Smooth muscle cell (in vitro differentiated cells): ENCODE data around the gene LYRM7. TPM values are rescaled to one million over a fixed set of nuclear protein-coding genes. Genes with fewer than 3 reads are reported as not detected.

Source experiments
- DNase-seq: peaks from one replicate; lab custom pipeline; 2025; ENCODE audit not compliant: unreplicated experiment; lab: John Stamatoyannopoulos, UW
- H2AFZ ChIP-seq: fragments of 200-600 bp; sonication (generic); 2 replicates; pipeline ENCODE4 v1.6.0; 2016; ENCODE audit warnings: antibody characterized with exemption, low read depth, mild to moderate bottlenecking
- H3F3A ChIP-seq: fragments of 200-600 bp; sonication (generic); 2 replicates; pipeline ENCODE4 v1.6.0; 2017; ENCODE audit warnings: antibody characterized with exemption, low read depth
- H3K27ac ChIP-seq: fragments of 200-600 bp; sonication (generic); 2 replicates; pipeline ENCODE4 v1.5.1; 2016; ENCODE audit warnings: low read depth, mild to moderate bottlenecking
- H3K27me3 ChIP-seq: fragments of 200-600 bp; sonication (generic); 2 replicates; pipeline ENCODE4 v1.6.1; 2016; ENCODE audit warnings: low read depth, mild to moderate bottlenecking
- H3K36me3 ChIP-seq: fragments of 200-600 bp; sonication (generic); 2 replicates; pipeline ENCODE4 v1.5.1; 2016; ENCODE audit warnings: low read depth
- H3K4me1 ChIP-seq: fragments of 200-600 bp; sonication (generic); 2 replicates; pipeline ENCODE4 v1.5.1; 2016; ENCODE audit warnings: low read depth
- H3K4me2 ChIP-seq: fragments of 200-600 bp; sonication (generic); 2 replicates; pipeline ENCODE4 v1.6.0; 2016; ENCODE audit warnings: mild to moderate bottlenecking
- H3K4me3 ChIP-seq: fragments of 200-600 bp; sonication (generic); 2 replicates; pipeline ENCODE4 v1.5.1; 2016; ENCODE audit warnings: mild to moderate bottlenecking
- H3K79me2 ChIP-seq: fragments of 200-600 bp; sonication (generic); 2 replicates; pipeline ENCODE4 v1.6.0; 2016; ENCODE audit warnings: low read depth, mild to moderate bottlenecking
- H3K9ac ChIP-seq: fragments of 200-600 bp; sonication (generic); 2 replicates; pipeline ENCODE4 v1.6.0; 2016; ENCODE audit warnings: low read depth
- H3K9me3 ChIP-seq: fragments of 200-600 bp; sonication (generic); replicated peaks from 2 replicates; pipeline ENCODE4 v1.5.1; 2016; ENCODE audit warnings: low read depth
- H4K20me1 ChIP-seq: fragments of 200-600 bp; sonication (generic); 2 replicates; pipeline ENCODE4 v1.6.0; 2016; ENCODE audit warnings: low read depth
- CTCF ChIP-seq: fragments of 200-600 bp; sonication (generic); IDR thresholded peaks from 2 replicates; pipeline ENCODE4 v1.5.1; 2017; ENCODE audit warnings: borderline replicate concordance, mild to moderate bottlenecking, antibody characterized with exemption; ENCODE audit not compliant: insufficient read depth, poor library complexity, severe bottlenecking
- WGBS: methylation state at CpG from one replicate; pipeline ENCODE4 v1.1.7; 2016; ENCODE audit warnings: low lambda C conversion rate; 5-methylcytosine and 5-hydroxymethylcytosine counted together
- polyA plus RNA-seq: library from polyadenylated mRNA; unstranded; fragments of >200 nt; fragmentation: Nextera tagmentation; extraction: Ambion mirVana; gene quantifications from 2 replicates; pipeline ENCODE4 v1.2.1, GENCODE V29; 2016
- total RNA-seq: library from RNA; depleted of rRNA; stranded (reverse); fragments of >200 nt; gene quantifications from 2 replicates; pipeline ENCODE4 v1.2.3, GENCODE V29; 2014

The LYRM7 gene
- total and polyA plus RNA-seq, 2 experiments from 2014 or later = 6.7 to 11.5 TPM

GRCh38 chr5:131204964-131205363 is 34.2 kb downstream of the LYRM7 start:
- H2AFZ ChIP-seq = no peak overlapping the region
- peaks cover 4% of the 10 kb centered on the region for H3K4me1 ChIP-seq
- H3K36me3 ChIP-seq = no peaks in the 10 kb centered on the region
- no peak overlapping the region for H3K9ac ChIP-seq
- no peak overlapping the region for H3K4me2 ChIP-seq
- no peaks in the 10 kb centered on the region for H3F3A ChIP-seq
- H3K27ac ChIP-seq = no peak overlapping the region
- H3K4me3 ChIP-seq = no peak overlapping the region
- no peaks in the 10 kb centered on the region for H3K79me2 ChIP-seq
- 92% methylated on average over 2 of the region's 2 CpGs for WGBS
- H3K9me3 ChIP-seq = no peaks in the 10 kb centered on the region
- TF ChIP-seq CTCF = no peak
- no peaks in the 10 kb centered on the region for H4K20me1 ChIP-seq
- DNase-seq = no peak
- H3K27me3 ChIP-seq = no peaks in the 10 kb centered on the region

GRCh38 chr5:131206061-131206460 is 35.3 kb downstream of the LYRM7 start:
- TF ChIP-seq CTCF = no peak
- peaks cover 12% of the 10 kb centered on the region for H3K4me1 ChIP-seq
- no peak overlapping the region for H3K4me2 ChIP-seq
- 92% methylated on average over 2 of the region's 2 CpGs for WGBS
- H3K4me3 ChIP-seq = no peak overlapping the region
- H3K9me3 ChIP-seq = no peaks in the 10 kb centered on the region
- H4K20me1 ChIP-seq = no peaks in the 10 kb centered on the region
- no peaks in the 10 kb centered on the region for H3K27me3 ChIP-seq
- no peaks in the 10 kb centered on the region for H3K36me3 ChIP-seq
- H2AFZ ChIP-seq = no peak overlapping the region
- no peaks in the 10 kb centered on the region for H3F3A ChIP-seq
- no peak overlapping the region for H3K27ac ChIP-seq
- H3K9ac ChIP-seq = no peak overlapping the region
- H3K79me2 ChIP-seq = no peaks in the 10 kb centered on the region
- DNase-seq = no peak

GRCh38 chr5:131206772-131207171 is 36.0 kb downstream of the LYRM7 start:
- Histone ChIP-seq H3K9ac (no peak overlapping the region), H3K79me2 (no peaks in the 10 kb centered on the region), H3F3A (no peaks in the 10 kb centered on the region), H2AFZ (no peak overlapping the region), H3K36me3 (no peaks in the 10 kb centered on the region), H3K4me3 (no peak overlapping the region), H3K4me1 (peaks cover 12% of the 10 kb centered on the region), H3K27ac (no peak overlapping the region), H3K4me2 (no peak overlapping the region), H3K9me3 (no peaks in the 10 kb centered on the region), H3K27me3 (no peaks in the 10 kb centered on the region), H4K20me1 (no peaks in the 10 kb centered on the region)
- WGBS = 77% methylated on average over 1 of the region's 1 CpG
- no peak for TF ChIP-seq CTCF
- no peak for DNase-seq

GRCh38 chr5:131209175-131209505 is 38.4 kb downstream of the LYRM7 start:
- H3K36me3 ChIP-seq = no peaks in the 10 kb centered on the region
- no peaks in the 10 kb centered on the region for H3F3A ChIP-seq
- H3K4me3 ChIP-seq = no peak overlapping the region
- TF ChIP-seq CTCF = no peak
- no peaks in the 10 kb centered on the region for H3K27me3 ChIP-seq
- no peak overlapping the region for H3K9ac ChIP-seq
- H3K4me1 ChIP-seq = peaks cover 12% of the 10 kb centered on the region
- WGBS = 100% methylated on average over 1 of the region's 1 CpG
- DNase-seq = no peak
- no peak overlapping the region for H3K4me2 ChIP-seq
- no peak overlapping the region for H2AFZ ChIP-seq
- no peak overlapping the region for H3K27ac ChIP-seq
- no peaks in the 10 kb centered on the region for H3K9me3 ChIP-seq
- H3K79me2 ChIP-seq = no peaks in the 10 kb centered on the region
- no peaks in the 10 kb centered on the region for H4K20me1 ChIP-seq
